Femur (tissue), 1 donor: Measurements from ENCODE around the gene IGSF6.
"Not testable (repeated sequence)": the region's sequence is repeated elsewhere in the genome, so short reads cannot be mapped to it uniquely, and the experiment has no call there.

Source experiments
- DNase-seq: peaks from one replicate; pipeline ENCODE4 v3.0.0-alpha.2; 2017

IGSF6 gene

DNA sequence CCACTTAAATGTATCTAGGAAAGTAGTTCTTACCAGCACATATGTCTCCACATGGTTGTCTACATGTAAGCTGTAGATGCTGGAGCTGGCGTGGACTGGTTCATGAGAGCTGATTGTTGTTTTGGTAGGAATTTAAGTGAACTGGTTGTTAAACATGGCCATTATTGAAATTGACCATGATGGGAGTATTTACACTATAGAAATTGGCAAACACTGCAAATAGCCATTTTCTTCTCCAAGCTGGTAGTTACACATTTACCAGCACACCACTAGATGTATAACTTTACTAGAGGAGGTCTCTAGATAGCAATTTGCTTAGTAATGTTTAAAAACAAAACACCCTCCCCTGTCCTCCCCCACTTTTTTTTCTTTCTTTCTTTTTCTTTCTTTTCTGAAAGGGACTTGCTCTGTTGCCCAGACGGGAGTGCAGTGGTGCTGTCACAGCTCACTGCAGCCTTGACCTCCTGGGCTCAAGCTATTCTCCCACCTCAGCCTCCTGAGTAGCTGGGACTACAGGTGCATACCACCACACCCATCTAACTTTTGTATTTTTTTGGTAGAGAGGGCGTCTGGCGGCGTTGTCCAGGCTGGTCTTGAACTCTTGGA, 24.2 kb downstream of the IGSF6 start:
- DNase-seq, result no peak

GRCh38 chr16:21626659-21627277, 25.6 kb downstream of the IGSF6 start:
- peak; percentile 33 for DNase-seq

- no peak for DNase-seq
These were observed 27.4 kb downstream of the IGSF6 start for GRCh38 chr16:21625026-21625425.

DNA sequence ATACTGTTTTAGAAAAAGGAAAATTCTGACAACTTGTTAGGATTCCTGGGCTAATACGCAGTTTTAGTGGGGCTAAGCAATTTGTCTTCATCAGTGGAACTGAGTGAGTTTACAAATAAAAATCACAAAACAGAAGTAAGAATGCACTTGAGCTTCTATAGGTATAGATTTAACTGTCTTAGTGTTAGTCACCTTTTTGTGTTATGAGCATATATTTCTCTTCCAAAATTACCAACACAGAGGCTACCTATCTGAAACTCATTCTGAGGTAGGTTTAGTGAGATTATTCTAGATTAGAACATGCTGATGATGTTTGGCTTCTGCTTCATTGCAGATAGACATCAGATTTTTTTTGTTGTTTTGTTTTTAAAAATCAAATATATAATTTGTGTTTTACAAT, 29.9 kb downstream of the IGSF6 start:
- no peak for DNase-seq

DNA sequence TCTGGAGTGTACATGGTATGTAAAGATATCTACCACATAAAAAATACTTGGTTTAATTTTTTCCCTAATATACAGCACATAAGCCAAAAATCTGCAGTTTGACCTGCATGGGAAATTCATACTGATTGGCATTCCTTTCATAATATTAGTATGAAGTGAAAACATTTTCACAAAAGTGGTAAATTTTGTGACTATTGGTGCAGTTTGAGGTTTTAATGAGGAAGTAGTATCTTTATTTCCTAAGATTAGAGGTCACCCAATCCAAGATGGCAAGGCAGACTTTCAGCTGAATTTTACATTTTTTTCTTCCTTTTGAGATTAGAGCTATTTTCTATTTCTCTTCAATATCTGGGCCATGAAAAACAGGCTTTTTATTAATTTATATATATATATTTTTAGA, 31.8 kb downstream of the IGSF6 start:
- no peak for DNase-seq

GRCh38 chr16:21619765-21620425, 32.5 kb downstream of the IGSF6 start:
- DNase-seq, result no peak

DNA sequence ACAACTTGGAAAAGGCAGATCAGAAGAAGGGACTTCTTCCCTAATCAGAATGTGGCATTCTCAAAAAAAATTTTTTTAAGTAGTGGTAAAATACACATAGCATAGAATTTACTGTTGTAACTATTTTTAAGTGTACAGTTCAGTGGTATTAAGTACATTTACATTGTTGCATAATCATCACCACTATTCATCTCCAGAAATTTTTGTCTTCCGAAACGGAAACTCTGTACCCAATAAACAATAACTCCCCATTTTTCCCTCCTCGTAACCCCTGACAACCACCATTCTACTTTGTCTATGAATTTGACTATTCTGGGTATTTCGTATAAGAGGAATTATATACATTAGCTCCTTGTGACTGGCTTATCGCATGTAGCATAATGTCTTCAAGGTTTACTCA, 34.1 kb downstream of the IGSF6 start:
- DNase-seq, result no peak

GRCh38 chr16:21617607-21618006, 34.8 kb downstream of the IGSF6 start:
- no peak for DNase-seq

- no peak for DNase-seq
These were observed 37.5 kb downstream of the IGSF6 start for GRCh38 chr16:21614896-21615295.

DNA sequence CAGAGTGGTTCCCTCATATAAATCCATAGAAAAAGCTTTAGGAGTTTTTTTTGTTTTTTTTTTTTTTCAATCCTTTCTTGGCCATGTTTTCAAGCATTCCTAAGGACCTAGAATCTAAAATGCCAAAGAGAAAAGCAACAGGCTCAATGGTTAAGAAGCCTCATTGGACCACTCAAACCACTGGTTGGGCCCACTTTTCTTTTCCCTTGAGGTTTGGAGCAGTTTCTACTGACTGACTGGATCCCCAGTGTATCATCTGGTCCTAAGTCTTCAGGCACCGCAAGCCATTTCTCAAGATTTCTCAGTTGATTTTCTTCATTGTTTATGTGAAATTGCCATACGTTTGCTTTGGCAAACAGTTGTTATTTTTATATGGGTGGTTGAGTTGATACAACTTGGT, 38.6 kb downstream of the IGSF6 start:
- DNase-seq, result no peak

DNA sequence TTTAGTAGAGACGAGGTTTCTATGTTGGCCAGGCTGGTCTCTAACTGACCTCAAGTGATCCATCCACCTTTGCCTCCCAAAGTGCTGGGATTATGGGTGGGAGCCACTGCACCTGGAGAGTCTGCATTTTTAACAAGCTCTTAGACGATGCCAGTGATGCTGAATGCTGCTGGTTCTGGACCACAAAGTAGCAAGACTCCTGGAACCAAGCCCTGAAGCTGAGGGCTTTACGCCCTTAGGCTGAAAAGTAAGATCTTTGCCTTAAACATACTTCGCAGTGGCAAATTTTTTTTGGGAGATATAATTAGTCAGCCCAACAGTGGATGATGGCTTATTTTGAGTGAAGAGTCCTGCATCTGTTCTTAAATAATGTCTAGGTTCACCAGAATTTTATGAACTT, 39.0 kb downstream of the IGSF6 start:
- DNase-seq, result no peak

GRCh38 chr16:21611556-21612384, 40.6 kb downstream of the IGSF6 start:
- DNase-seq, result no peak

DNA sequence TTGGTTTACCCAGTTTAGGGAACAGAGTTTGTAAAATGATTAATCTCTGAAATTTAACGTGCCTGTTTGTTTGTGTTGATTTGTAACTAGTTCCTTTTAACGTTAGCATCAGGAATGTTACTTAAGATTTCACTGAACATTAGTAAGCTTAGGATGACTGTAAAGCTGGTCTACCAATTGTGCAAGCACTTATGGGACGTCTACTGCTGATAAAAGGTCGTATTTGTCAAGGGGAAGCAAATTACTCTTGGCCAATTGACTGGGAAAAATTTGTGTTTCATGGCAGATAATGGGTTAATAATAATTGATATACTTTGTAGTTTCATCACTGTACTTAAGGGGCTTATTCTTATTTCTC, 41.2 kb downstream of the IGSF6 start:
- no peak for DNase-seq

DNA sequence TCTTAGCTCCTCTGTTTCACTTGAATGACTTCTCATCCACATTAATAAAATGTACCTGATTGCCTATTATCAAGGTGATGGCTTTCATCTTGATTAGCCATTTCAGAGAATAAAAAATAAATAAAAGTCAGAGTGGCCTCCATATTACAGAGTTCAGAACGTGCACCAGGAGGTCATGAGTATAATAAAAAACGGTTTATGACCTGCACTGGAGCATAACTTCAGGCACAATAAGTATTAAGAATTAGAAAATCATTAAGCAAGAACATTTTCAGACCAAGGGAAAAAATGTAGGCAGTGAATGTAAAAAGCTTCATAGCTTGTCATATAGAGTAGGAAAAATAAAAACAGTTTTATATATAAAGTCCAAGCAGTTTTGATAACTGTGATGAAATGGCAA, 41.6 kb downstream of the IGSF6 start:
- DNase-seq, result no peak

- no peak for DNase-seq
These were observed 42.3 kb downstream of the IGSF6 start for GRCh38 chr16:21610006-21610544.

GRCh38 chr16:21608639-21609328, 43.6 kb downstream of the IGSF6 start:
- DNase-seq, result peak; percentile 48

- not testable (repeated sequence) for DNase-seq
These were observed 46.6 kb downstream of the IGSF6 start for GRCh38 chr16:21605848-21606247.

DNA sequence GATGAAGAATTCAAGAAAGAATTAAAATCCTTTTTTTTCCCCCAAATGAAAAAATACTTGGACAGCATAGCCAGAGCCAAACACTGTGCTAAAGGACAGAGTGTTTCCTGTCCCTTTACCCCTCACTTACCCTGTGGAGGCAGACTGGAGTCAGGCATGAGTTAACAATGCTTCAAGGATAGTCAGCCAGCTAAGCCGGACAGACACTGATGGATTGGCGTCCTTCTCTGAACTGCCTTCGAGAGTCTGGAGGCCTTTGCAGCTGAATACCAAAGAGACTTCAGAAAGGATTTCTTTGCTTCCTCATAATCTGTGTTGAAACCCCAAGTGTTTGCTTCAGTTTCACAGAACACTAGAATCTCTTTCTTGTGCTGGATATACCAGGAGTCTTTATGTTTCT, 48.5 kb downstream of the IGSF6 start:
- no peak for DNase-seq

GRCh38 chr16:21602785-21603184, 49.6 kb downstream of the IGSF6 start:
- DNase-seq, result no peak

DNA sequence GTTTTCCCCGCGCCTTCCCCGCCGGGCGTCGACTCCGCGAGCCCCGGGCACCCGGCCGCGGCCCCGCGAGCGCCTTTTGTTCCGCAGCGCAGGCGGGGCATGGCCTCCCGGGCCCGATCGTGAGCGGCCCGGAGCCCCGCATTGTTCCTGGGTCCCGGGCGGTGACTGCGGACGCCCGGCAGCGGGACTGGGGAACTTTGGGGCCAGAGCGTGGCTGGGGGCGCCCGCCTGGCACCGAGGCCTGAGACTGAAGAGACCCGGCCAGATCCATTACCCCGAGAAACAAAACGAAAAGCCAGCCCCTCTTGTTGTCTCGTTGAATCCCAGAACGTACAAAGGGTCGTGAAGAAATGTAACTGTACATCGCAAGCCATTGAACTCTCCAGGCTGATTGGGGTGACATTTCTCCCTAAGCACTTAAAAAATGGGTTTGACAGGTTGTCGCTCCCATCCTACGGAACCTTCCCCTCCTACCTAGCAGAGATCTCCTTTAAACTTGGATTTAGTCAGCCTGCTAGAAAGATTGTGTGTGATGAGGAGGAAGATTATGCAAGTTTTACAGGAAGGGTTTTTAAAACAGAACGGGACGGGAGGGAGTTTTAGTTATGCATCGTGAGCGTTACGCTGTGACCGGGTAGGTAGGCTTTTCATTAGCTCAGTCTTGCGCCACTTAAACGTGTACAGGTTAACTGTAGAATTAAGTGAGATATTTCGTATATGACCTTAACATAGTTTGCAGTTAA, 52.2 kb downstream of the IGSF6 start:
- peak; percentile 35 for DNase-seq

DNA sequence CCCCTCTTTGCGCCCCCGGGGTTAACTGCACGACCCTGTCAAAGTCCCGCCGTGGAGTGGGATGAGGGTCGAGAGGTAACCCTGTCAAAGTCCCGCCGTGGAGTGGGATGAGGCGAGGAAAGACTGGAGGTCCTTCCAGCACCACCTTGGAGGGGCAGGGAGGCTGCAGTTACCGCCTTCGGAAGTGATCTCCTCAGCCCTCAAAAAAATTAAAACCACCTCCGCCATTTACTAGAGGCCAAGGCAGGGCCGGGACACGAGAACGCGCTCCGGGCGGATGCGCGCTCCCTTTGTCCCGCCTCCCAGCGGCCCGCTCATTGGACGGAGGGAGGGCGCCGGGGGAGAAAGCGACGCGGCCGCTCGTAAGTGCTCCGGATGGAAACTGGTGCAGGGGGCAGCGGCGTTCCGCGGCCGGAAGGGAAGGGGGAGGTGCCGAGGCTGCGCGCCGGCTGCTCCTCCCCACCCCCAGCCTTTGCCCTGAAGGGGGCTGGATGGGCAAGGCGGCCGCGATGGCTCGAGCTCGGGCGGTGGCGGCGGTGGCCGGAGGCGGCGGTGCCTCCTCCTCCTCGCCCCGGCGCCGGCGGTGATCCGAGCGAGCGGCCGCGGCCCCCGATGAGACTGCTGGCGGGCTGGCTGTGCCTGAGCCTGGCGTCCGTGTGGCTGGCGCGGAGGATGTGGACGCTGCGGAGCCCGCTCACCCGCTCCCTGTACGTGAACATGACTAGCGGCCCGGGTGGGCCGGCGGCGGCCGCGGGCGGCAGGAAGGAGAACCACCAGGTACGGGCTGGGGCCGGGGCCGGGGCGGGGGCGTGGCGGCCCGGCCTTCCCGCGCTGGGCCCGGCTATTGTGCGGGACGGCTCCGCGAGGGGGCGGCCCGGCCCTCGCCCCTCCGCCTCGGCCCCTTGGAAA, 53.0 kb downstream of the IGSF6 start, which contains the start of gene METTL9:
Gene METTL9 (plus strand): TSS at position 456 of the 909 bp plus-strand sequence. CDS start 157 bp downstream, at position 613.
- peak; percentile 97 for DNase-seq
